GM12891 (cell line): Measurements from ENCODE around the gene GRM1.

Experiments
- POLR2A ChIP-seq: IDR thresholded peaks from 2 replicates; pipeline ENCODE4 v1.6.1; 2011; ENCODE audit warnings: low read depth, low read length, control low read depth
- POLR2AphosphoS5 ChIP-seq: IDR thresholded peaks from 2 replicates; pipeline ENCODE4 v1.6.1; 2011; ENCODE audit warnings: low read depth, low read length, control low read depth
- POU2F2 ChIP-seq: IDR thresholded peaks from 2 replicates; pipeline ENCODE4 v1.6.1; 2011; ENCODE audit warnings: low read depth, mild to moderate bottlenecking, control low read depth, low read length, moderate library complexity

DNA sequence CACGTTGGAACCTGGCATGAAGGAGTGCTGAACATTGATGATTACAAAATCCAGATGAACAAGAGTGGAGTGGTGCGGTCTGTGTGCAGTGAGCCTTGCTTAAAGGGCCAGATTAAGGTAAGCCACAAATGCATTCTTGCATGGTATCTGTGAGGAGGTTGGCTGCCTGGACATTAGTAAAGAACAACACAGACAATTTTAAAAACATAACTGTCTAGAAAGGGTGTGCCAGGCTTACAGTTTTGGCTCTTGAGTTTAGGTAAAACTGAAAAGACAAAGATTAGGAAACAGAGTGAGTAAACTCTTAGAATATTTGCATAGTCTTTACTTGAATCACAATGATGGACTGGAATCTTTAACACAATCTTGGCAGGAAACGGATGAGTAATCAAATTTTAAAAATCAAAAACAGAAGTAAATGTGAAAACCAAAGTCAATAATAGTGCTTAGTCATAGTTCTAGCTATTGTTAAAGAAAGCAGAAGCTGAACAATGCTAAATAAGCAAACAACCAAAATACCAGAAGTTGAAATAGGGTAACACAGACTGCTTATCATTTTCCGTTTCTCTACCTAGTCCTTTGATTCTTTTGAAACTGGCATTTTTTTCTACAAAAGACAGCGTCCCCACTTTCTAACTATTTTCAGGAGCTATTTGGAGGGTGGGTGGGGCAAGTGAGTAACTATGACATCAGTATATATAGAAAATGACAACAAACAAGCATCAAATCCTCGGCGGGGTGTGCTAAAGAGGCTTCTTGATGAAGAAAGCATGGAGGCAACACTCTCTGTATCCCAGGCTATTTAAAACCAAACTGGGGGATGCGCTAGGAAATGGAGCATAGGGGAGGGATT, 328.9 kb downstream of the GRM1 start:
- TF ChIP-seq POLR2A (no peak), POLR2AphosphoS5 (no peak), POU2F2 (no peak)
